Subcutaneous abdominal adipose tissue (tissue), 5 donors: ENCODE results near the gene CTNNA3.
"Not testable (repeated sequence)": the region's sequence is repeated elsewhere in the genome, so short reads cannot be mapped to it uniquely, and the experiment has no call there.

Experiments
- H3K27ac ChIP-seq: one replicate; pipeline ENCODE4 v1.7.0; 2013; ENCODE audit warnings: low read depth, mild to moderate bottlenecking, inconsistent platforms, low read length, moderate library complexity
- H3K27me3 ChIP-seq, 5 donors: one replicate each; pipeline ENCODE4 v1.7.0; 2013; ENCODE audit warnings: low read length in 5 of 5, inconsistent platforms in 1 of 5; ENCODE audit not compliant: control insufficient read depth in 5 of 5, insufficient read depth in 4 of 5
- H3K36me3 ChIP-seq, 5 donors: one replicate each; pipeline ENCODE4 v1.7.0; 2013; ENCODE audit warnings: low read length in 5 of 5; ENCODE audit not compliant: control insufficient read depth in 5 of 5, insufficient read depth in 5 of 5
- H3K4me1 ChIP-seq, 5 donors: one replicate each; pipeline ENCODE4 v1.7.0; 2013; ENCODE audit warnings: low read length in 5 of 5, mild to moderate bottlenecking in 3 of 5, moderate library complexity in 1 of 5; ENCODE audit not compliant: control insufficient read depth in 5 of 5, insufficient read depth in 5 of 5
- H3K4me3 ChIP-seq, 5 donors: one replicate each; pipeline ENCODE4 v1.7.0; 2013; ENCODE audit warnings: low read length in 5 of 5, low read depth in 1 of 5
- H3K9ac ChIP-seq, 5 donors: one replicate each; pipeline ENCODE4 v1.7.0; 2013; ENCODE audit warnings: low read length in 5 of 5, mild to moderate bottlenecking in 4 of 5, moderate library complexity in 3 of 5
- H3K9me3 ChIP-seq, 5 donors: one replicate each; pipeline ENCODE4 v1.7.0; 2013; ENCODE audit warnings: low read length in 5 of 5; ENCODE audit not compliant: control insufficient read depth in 5 of 5
- donor health status: healthy.
- donor health status: healthy.
- donor health status: healthy.
- donor health status: healthy.
- donor health status: healthy.

Gene CTNNA3

DNA sequence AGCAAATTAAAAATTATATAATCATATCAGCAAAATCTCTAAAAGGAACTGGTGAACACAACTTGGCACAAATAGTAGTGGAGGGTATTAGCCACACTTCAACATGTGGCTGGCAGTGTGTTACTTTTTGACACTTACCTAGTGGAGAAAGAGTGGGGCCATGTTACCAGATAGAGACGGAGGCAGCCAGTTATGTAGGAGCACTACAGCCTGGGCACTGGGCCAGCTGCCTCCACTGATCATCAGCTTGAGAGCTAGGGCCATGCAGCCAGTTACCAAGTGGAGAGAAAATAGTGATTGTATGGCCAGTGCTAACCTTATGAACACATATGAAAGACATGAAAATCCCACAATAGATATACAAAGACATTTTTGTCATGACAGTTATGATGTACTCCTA lies 243.1 kb downstream of the CTNNA3 start:
- Histone ChIP-seq H3K36me3 (no peaks in the 10 kb centered on the region), H3K27me3 (no peaks in the 10 kb centered on the region), H3K9me3 (peaks cover 0 to 12% (median 3%) of the 10 kb centered on the region in 5 donors), H3K4me3 (no peak overlapping the region), H3K27ac (no peak overlapping the region), H3K9ac (no peak overlapping the region), H3K4me1 (no peaks in the 10 kb centered on the region)

DNA sequence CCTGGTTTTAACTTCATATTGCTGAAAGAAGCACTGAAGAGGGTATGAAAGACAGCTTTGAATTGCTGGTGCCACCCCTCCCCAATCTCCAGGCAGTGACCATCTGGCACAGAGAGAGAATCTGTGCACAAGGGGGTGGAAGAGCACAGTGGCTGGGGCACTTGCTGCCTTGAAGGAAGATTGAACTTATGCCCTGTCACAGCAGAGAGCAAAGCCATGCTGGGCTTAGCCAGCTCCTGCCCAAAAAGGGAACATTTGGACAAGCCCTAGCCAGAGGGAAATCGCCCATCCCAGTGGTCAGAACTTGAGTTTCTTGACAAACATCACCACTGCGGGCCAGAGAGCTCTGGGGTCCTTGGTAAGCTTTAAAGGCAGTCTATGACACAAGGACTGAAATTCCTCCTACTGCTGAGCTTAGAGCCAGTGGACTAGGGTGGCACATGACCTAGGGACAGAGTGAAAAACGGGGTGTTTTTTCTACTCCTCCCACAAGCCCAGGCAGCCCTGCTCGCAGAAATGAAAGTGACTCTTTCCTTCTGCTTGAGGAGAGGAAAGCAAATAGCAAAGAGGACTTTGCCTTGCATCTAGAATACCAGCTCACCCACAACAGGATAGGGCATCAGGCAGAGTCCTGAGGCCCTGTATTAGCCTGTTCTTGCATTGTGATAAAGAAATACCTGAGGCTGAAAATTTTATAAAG lies 257.2 kb downstream of the CTNNA3 start:
- Histone ChIP-seq H3K4me3 (no peak overlapping the region), H3K27ac (no peak overlapping the region), H3K9me3 (peaks cover 3 to 27% (median 9%) of the 10 kb centered on the region in 5 donors), H3K9ac (no peak overlapping the region), H3K27me3 (no peaks in the 10 kb centered on the region), H3K4me1 (no peaks in the 10 kb centered on the region), H3K36me3 (no peaks in the 10 kb centered on the region)

DNA sequence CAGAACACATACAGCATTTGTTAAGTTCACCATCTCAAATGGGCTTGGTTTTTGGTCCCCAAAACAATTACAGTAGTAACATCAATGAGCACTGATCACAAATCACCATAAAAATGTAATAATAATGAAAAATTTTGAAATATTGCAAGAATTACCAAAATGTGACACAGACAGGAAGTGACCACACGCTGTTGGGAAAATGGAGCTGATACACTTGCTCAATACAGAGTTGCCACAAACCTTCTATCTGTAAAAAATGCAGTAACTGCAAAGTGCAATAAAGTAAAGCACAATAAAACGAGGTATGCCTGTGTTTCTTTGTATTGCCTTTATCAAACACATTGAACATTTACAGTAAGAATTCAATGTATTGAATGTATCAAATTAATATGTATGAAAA lies 262.7 kb downstream of the CTNNA3 start:
- Histone ChIP-seq H3K27me3 (no peaks in the 10 kb centered on the region), H3K9me3 (no peaks in the 10 kb centered on the region), H3K9ac (no peak overlapping the region), H3K27ac (no peak overlapping the region), H3K4me1 (no peaks in the 10 kb centered on the region), H3K4me3 (no peak overlapping the region), H3K36me3 (no peaks in the 10 kb centered on the region)

DNA sequence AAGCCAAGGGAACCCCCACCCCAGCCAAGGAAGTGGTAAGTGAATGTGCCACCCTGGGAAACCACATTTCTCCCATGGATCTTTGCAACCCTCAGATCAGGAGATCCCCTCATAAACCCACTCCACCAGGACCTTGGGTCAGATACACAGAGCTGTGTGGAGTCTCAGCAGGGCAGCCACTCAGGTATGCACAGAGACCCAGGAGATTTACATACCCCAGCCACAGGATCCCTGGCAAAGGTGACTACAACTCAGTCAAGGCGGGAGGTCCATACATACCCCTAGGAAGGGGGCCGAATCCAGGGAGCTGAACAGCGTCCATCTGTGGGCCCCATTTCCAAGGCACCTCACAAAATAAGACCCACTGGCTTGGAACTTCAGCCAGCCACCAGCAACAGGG lies 293.4 kb downstream of the CTNNA3 start:
- Histone ChIP-seq H3K27me3 (no peaks in the 10 kb centered on the region), H3K9ac (no peak overlapping the region), H3K9me3 (peaks cover 0 to 9% (median 2%) of the 10 kb centered on the region in 5 donors), H3K27ac (no peak overlapping the region), H3K36me3 (no peaks in the 10 kb centered on the region), H3K4me1 (no peaks in the 10 kb centered on the region), H3K4me3 (no peak overlapping the region)

DNA sequence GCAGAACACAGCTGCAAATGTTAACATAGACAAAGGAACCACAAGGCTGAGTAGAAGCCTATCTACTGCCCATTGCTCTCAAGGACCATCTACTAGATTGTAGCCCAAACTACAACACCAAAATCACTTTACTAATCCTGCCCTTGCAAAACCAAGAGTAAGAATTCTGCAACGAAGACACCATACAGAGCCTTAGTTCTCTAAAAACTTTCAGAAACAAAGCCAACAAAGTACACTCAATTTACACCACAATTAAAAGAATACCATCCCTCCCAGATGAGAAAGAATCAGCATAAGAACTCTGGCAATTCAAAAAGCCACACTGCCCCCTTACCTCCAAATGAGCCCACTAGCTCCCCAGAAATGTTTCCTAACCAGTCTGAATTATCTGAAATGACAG lies 294.3 kb downstream of the CTNNA3 start:
- Histone ChIP-seq H3K9ac (no peak overlapping the region), H3K9me3 (peaks cover 0 to 7% (median 2%) of the 10 kb centered on the region in 5 donors), H3K27ac (no peak overlapping the region), H3K27me3 (no peaks in the 10 kb centered on the region), H3K4me1 (no peaks in the 10 kb centered on the region), H3K36me3 (no peaks in the 10 kb centered on the region), H3K4me3 (no peak overlapping the region)

DNA sequence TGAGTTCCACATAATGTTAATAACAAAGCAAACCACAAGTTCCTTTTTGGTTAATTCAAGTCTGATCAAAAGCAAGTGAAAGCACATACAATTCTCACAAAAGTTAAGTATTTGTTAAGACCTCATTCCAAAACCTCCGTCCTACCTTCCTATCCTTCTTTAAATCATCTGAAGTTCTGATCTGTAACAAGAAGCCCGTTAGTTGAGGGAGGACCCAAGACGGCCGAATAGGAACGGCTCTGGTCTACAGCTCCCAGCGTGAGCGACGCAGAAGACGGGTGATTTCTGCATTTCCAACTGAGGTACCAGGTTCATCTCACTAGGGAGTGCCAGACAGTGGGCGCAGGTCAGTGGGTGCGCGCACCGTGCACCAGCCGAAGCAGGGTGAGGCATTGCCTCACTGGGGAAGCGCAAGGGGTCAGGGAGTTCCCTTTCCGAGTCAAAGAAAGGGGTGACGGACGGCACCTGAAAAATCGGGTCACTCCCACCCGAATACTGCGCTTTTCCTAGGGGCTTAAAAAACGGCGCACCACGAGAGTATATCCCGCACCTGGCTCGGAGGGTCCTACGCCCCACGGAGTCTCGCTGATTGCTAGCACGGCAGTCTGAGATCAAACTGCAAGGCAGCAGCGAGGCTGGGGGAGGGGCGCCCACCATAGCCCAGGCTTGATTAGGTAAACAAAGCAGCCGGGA lies 309.0 kb downstream of the CTNNA3 start:
- H3K9ac ChIP-seq, H3K9me3 ChIP-seq, H3K36me3 ChIP-seq, H3K4me1 ChIP-seq, H3K4me3 ChIP-seq, H3K27ac ChIP-seq, H3K27me3 ChIP-seq: not testable (repeated sequence)

DNA sequence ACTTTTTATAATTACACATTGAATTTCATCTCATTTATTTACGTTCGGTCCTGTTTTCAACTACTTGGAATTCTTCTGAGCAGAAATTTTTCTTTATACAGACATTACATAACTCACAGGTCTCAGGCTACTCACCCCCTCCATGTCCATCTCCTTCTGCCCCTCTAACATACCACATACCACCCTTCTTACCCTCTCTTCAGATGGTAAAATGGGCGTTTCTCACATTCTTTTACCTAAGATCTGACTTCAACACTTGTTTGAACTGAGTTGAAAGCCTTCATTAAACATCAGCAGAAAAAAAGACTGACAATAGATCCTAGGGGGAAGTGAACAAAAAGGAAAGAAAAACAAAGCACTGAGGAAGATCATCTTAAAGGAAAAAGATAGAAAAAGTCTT lies 309.7 kb downstream of the CTNNA3 start:
- Histone ChIP-seq H3K9me3 (no peaks in the 10 kb centered on the region), H3K4me3 (no peak overlapping the region), H3K27me3 (no peaks in the 10 kb centered on the region), H3K36me3 (no peaks in the 10 kb centered on the region), H3K4me1 (no peaks in the 10 kb centered on the region), H3K9ac (no peak overlapping the region), H3K27ac (no peak overlapping the region)

DNA sequence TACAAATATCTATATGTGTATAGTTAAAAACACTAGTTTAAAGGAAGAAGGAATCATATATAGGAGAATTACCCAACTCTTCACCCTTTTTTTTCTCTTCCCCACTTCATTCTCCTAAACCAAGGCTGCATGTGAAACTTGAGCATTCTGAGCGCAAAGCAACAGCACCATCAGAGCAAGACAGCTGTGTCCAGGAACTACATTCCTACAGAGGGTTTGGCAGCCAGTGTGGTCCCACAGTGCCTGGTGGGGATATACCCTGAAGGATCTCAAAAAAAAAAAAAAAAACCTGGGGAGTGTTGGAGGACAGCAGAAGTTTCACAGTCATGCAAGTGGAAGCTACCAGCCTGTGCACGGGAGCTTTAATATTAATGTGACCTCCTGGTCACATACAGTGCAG lies 310.4 kb downstream of the CTNNA3 start:
- H3K4me3 ChIP-seq: no peak overlapping the region
- no peaks in the 10 kb centered on the region for H3K36me3 ChIP-seq
- no peak overlapping the region for H3K9ac ChIP-seq
- H3K4me1 ChIP-seq: no peaks in the 10 kb centered on the region
- H3K27me3 ChIP-seq: no peaks in the 10 kb centered on the region
- H3K9me3 ChIP-seq: no peaks in the 10 kb centered on the region
- H3K27ac ChIP-seq: no peak overlapping the region

DNA sequence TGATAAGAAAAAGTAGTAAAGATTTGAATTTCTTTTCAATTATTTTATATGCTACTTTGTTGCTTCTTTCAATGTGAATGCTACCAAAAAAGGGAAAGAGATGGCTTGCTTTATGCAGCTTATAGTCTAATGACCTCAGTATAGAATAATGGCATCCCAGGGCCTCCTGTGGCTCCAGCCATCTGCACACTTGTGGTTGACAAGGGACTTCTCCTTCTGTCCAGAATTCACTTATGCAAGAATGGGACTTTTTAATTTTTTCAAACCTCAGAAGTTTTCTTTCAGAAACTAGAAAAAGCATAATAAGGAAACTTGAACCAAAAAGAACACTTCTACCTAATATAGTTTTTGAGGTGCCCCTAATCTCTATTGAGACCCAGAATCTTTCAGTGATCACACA lies 310.9 kb downstream of the CTNNA3 start:
- Histone ChIP-seq H3K4me3 (no peak overlapping the region), H3K9ac (no peak overlapping the region), H3K27me3 (no peaks in the 10 kb centered on the region), H3K9me3 (no peaks in the 10 kb centered on the region), H3K27ac (no peak overlapping the region), H3K36me3 (no peaks in the 10 kb centered on the region), H3K4me1 (no peaks in the 10 kb centered on the region)

DNA sequence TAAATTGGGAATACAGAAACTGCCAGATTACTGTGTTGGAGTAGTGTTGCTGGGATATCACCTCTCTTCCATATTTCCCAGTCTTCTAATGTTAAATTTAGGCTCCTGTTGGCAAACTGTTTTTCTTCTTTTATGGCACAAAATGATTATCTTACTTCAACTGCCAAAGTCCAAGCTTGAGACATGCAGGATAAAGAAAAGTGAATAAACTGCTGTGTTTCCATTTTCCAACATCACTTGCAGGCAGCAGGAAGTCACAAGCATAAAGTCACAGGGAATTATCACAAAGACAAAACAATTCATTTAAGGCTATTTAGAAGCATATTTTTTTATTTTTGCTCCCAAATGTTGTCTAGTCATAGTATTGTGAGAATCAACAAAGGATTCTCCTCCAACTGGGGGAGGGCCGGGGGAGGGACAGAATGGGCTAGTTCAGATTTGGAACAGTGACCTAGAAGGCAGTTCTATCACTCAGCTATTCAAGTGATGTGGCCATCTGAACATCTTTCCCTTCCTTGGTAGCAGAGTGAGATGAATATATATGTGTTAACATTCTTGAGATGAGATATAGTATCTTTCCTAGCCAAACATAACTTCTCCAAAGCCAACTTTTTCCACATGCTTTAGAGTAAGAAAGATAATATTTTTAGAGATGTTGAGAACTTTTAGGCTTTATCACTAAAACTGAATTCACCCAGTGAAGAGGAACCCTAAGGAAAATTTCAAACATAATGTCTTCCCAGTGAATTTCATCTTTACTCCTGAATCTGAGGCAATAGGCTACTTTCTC lies 364.7 kb downstream of the CTNNA3 start:
- Histone ChIP-seq H3K36me3 (no peaks in the 10 kb centered on the region), H3K9me3 (peaks cover 0 to 9% (median 2%) of the 10 kb centered on the region in 5 donors), H3K27ac (no peak overlapping the region), H3K9ac (no peak overlapping the region), H3K4me1 (no peaks in the 10 kb centered on the region), H3K27me3 (no peaks in the 10 kb centered on the region), H3K4me3 (no peak overlapping the region)
